ENCODE measurements around the gene ACY1.

ACY1 gene

GRCh38 chr3:51945926-51946705, 37.2 kb upstream of the ACY1 start:
- DNase-seq (ENCODE audit: low spot score): no peak

DNA sequence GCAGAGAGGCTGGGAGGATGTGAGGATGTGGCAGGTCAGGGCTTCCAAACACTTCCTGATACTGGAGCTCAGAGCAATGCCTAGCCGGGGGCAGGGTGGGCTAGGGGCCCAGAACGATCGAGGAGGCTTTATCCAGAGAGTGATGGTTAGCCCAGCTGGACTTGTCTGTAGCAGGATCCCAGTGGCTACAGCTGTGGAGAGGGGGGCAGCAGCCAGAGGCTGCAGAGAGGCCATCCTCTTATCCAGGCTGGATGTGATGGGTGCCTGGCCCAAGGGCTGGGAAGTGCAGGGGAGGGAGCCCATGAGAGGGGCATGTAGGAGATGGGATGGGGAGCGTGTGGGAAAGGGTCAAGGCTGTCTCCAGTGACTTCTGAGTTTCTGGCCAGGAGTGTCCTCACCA, 36.5 kb upstream of the ACY1 start:
- DNase-seq (ENCODE audit: low spot score): no peak

GRCh38 chr3:51947215-51947900, 36.0 kb upstream of the ACY1 start:
- no peak for DNase-seq (ENCODE audit: low spot score)

DNA sequence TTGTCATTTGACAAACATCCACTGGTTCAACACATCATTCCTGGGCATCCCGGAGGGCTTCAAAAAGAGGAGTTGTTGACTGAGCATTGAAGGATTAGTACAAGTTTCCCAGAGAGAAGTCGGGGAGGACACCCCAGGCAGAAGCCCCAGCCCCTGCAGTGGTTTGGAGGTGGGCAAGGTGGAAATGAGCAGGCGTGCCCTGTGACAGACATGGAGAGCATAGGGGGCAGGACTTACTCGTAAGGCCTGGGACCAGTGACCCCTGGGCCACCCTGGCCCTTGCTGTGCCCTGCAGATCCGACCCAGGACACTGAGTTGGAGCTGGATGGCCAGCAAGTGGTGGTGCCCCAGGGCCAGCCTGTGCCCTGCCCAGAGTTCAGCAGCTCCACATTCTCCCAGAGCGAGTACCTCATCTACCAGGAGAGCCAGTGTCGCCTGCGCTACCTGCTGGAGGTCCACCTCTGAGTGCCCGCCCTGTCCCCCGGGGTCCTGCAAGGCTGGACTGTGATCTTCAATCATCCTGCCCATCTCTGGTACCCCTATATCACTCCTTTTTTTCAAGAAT, 35.2 kb upstream of the ACY1 start:
- DNase-seq (ENCODE audit: low spot score): no peak

- DNase-seq (ENCODE audit: low spot score): no peak
Observed at GRCh38 chr3:51949121-51949520, 34.2 kb upstream of the ACY1 start.

- DNase-seq (ENCODE audit: low spot score): no peak
Observed at GRCh38 chr3:51950899-51951298, 32.4 kb upstream of the ACY1 start.

- DNase-seq (ENCODE audit: low spot score): peak; percentile 31
Observed at GRCh38 chr3:51953445-51953844, 29.9 kb upstream of the ACY1 start.

DNA sequence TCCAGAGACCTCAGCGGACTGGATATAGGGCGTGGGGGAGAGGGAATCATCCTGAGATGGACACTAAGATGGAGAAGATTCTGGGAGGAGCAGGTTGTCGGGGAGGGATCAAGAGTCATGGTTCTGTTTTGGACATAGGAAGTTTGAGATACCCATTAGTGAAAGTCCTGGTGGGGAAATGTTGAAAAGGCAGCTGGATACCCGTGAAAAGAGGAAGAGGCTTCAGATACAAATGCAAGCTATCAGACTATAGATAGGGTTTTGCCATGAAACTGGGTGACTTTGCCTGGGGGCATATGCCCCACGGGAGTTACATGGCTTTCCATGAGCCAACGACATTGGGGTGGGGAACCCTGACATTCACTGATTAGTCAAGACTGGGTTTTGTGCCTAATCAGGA, 29.2 kb upstream of the ACY1 start:
- DNase-seq (ENCODE audit: low spot score): no peak

- DNase-seq (ENCODE audit: low spot score): no peak
Observed at GRCh38 chr3:51954713-51955112, 28.6 kb upstream of the ACY1 start.

GRCh38 chr3:51955175-51955892, 28.0 kb upstream of the ACY1 start, which contains the start of gene GPR62:
Gene GPR62, plus strand, starts transcription at chr3:51955381. Its CDS starts 272 bp downstream, at chr3:51955653.
- no peak for DNase-seq (ENCODE audit: low spot score)

- DNase-seq (ENCODE audit: low spot score): peak; percentile 35
Observed at GRCh38 chr3:51955893-51956770, 27.2 kb upstream of the ACY1 start.

DNA sequence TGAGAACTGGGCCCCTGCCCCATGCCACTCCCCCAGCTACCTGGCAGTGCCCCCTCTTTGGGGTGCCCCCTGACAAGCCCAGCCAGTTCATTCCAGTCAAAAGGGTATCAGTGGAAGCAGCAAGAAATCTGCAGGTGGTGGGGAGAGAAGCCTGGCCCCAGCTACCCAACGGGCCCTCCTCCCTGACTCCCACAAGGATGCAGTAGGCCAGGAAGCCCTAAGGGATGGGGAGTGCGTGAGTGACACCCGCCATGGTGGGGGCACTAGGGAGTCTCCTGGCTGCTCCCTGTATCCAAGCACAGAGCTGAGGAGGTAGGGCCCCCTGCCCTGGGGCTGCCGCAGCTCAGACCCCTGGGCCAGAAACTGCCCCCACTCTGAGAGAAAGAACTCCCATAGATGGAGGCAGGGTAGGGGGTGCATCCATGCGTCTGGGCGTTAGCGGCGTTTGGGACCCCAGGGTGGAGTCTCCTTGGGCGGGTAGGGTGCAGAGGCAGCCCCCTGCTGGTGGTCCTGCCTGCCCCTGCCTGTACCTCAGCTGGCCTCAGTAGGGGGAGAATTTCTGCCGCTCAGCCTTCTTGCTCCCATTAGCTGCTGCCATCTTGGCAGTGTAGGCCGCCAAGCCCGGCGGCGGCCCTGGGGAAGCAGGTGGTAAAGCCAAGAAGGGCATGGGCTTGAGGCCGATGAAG, 25.7 kb upstream of the ACY1 start:
- no peak for DNase-seq (ENCODE audit: low spot score)

- DNase-seq (ENCODE audit: low spot score): no peak
Observed at GRCh38 chr3:51958603-51959521, 24.5 kb upstream of the ACY1 start.

DNA sequence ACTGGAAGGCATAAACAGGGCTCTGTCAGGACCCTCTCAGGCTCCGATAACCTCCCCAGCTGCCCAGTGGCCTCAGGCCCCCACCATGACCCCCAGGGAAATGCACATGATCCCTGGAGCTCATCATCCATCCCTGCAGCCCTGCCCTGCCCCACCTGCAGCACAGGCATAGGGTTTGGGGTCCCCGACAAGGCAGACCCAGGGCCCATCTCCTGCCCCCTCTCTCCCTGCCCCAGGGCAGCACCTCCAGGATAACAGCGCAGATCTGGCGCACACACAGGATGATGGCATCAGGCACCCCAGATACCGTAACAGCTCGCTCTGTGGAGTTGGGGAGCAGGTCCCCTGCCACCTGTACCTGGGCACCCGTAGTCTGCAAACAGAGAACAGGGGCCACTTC, 23.7 kb upstream of the ACY1 start:
- DNase-seq (ENCODE audit: low spot score): no peak

- DNase-seq (ENCODE audit: low spot score): no peak
Observed at GRCh38 chr3:51960386-51960785, 22.9 kb upstream of the ACY1 start.

DNA sequence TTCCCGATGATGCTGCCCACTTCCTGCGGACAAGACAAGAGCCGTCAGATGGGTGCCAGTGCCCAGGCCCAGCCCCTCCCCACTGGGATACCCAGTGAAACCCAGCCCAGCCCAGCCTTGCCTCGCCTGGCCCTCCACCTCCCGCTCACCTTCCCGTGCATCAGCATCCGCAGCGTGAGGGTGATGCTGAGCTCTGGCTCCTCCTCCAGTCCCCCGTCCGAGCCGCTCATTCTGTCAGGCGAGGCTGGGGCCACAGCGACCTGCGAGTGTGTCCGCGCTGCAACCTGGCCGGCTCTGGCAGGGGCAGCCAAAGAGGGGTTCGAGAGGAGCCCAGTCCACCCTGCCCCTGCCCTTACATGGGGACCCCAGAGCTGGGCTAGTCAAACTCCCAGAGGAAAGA, 22.3 kb upstream of the ACY1 start:
- DNase-seq (ENCODE audit: low spot score): no peak

DNA sequence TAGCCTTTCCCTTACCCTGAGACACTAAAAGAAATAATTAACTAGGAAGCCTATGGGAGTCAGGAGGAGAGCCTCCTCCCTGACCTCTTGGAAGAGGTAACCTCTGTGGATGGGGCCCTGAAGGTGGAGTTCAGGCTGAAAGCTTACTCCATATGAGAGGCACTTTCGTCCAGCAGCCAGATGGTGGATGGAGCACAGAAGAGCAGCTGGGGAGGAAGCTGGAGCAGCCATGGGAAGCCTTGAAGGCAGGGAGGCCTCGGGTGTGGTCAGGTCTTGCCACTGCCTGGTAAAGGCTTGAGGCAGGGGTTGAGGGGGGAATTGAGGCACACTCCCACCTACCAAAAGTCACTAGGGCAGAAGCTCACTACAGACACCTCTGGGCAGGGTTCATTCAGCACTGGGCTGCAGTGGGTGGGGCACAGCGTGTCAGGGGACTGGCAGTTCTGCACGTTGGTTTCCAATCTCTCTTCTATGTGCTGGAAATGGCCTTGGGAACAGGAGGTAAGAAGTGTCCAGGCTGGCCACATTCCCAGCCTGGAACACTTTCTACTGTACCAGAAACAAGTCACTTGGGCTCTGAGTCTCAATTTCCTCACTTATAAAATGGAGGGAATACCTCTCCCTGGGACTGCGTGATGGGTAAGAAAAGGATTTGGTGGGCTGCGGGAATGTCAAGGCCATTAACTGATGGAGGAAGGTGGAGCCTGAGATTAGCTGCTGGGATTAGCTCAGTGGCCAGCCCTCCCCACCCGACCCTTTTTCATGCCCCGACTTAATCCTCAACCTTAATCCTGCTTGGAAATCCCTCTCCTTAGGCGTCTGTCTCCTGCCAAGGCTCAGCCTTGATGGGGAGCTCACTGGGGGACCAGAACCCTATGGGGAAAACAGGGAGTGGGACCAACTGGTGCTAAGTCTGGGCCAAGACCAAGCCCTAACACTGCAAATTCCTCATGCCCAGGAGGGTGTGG, 21.4 kb upstream of the ACY1 start:
- no peak for DNase-seq (ENCODE audit: low spot score)

DNA sequence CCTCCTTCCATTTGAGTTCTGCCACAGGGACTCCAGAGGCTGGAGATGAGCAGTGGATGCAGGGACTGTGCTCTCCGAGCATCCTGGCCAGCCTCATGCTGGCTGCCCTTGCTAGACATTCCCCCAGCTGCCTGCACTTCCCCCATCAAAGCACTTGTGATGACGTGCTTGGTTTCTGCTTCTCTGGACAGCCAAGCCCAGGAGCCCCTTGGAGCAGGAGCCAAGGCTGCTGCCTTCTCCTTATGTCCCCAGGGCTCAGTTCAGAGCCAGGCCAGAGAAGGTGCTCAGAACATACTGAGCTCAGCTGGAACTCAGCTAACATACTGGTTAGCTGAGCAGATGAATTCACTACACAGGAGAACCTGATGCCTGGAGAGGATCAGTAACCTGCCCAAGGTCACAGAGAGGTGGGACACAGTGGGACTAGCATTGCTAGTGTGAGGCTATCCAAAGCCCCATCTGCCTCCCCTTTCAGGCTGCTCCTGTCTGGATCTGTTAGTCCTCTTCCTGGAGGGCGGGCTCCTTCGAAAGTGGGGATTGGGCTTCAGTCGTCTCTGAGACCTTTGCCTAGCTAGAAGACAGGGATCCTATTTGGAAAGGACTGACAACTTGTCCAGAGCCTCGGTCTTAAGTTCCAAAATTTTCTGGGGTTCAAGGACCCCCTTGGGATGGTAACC, 20.3 kb upstream of the ACY1 start:
- no peak for DNase-seq (ENCODE audit: low spot score)
